ENCODE measurements around the gene C5orf63.

The C5orf63 gene

GRCh38 chr5:127031147-127031862 lies 42.0 kb downstream of the C5orf63 start:
- H3K27ac ChIP-seq: peak overlapping the region; percentile 79

GRCh38 chr5:127030259-127031146 lies 42.8 kb downstream of the C5orf63 start, which contains the start of gene MARCHF3:
TSS of gene MARCHF3 (minus strand) at chr5:127030558. CDS start at chr5:126918171, 112,387 bp downstream.
- peak within 1 kb of the TSS; percentile 79 for H3K27ac ChIP-seq
- TF ChIP-seq ZFX (IDR thresholded peaks at IDR 0.05; ENCODE audit: borderline replicate concordance): no peak
- TF ChIP-seq CTCF (IDR thresholded peaks at IDR 0.05): no peak

More at GRCh38 chr5:127031147-127031862, 42.0 kb downstream of the C5orf63 start:
- TF ChIP-seq CTCF (IDR thresholded peaks at IDR 0.05) (no peak), ZFX (IDR thresholded peaks at IDR 0.05; ENCODE audit: borderline replicate concordance) (no peak)

GRCh38 chr5:127029581-127030258 lies 43.6 kb downstream of the C5orf63 start:
- H3K27ac ChIP-seq: peak overlapping the region; percentile 79

GRCh38 chr5:127028822-127029457 lies 44.4 kb downstream of the C5orf63 start:
- no peak overlapping the region for H3K27ac ChIP-seq
- no peak for TF ChIP-seq ZFX (IDR thresholded peaks at IDR 0.05; ENCODE audit: borderline replicate concordance)
- TF ChIP-seq CTCF (IDR thresholded peaks at IDR 0.05): no peak

More at GRCh38 chr5:127029581-127030258, 43.6 kb downstream of the C5orf63 start:
- TF ChIP-seq ZFX (IDR thresholded peaks at IDR 0.05; ENCODE audit: borderline replicate concordance) (no peak), CTCF (IDR thresholded peaks at IDR 0.05) (peak; percentile 56)

GRCh38 chr5:127027539-127027938 lies 45.8 kb downstream of the C5orf63 start:
- TF ChIP-seq CTCF (IDR thresholded peaks at IDR 0.05) (no peak), ZFX (IDR thresholded peaks at IDR 0.05; ENCODE audit: borderline replicate concordance) (no peak)
- H3K27ac ChIP-seq: no peak overlapping the region

GRCh38 chr5:127026166-127026565 lies 47.1 kb downstream of the C5orf63 start:
- TF ChIP-seq CTCF (IDR thresholded peaks at IDR 0.05) (no peak), ZFX (IDR thresholded peaks at IDR 0.05; ENCODE audit: borderline replicate concordance) (no peak)
- H3K27ac ChIP-seq: no peak overlapping the region

Data from 22Rv1 (cell line).